ENCODE measurements around the gene GSTT4.
A peak's percentile ranks its signal among the peaks of the same experiment; 100 is the strongest.
"Not testable (repeated sequence)": the region's sequence is repeated elsewhere in the genome, so short reads cannot be mapped to it uniquely, and the experiment has no call there.

Gene GSTT4

GRCh38 chr22:23966568-23966967 lies 38.7 kb downstream of the GSTT4 start, which contains the start of gene DDTL:
Gene DDTL, plus strand, starts transcription at chr22:23966888. Its CDS starts 27 bp downstream, at chr22:23966915.
- not testable (repeated sequence) for H3K4me1 ChIP-seq (ENCODE audit: control insufficient read depth in 1 of 2, insufficient read depth in 2 of 2, low read length in 2 of 2); H3K27me3 ChIP-seq (ENCODE audit: insufficient read depth, low read length); H3K18ac ChIP-seq (ENCODE audit: low read length); H4K12ac ChIP-seq (ENCODE audit: low read depth, low read length); H3K9ac ChIP-seq (ENCODE audit: low read length); H3K4ac ChIP-seq (ENCODE audit: low read depth, low read length); DNase-seq; H4K8ac ChIP-seq (ENCODE audit: low read depth, low read length); H3K27ac ChIP-seq (ENCODE audit: low read depth, low read length); H2AK5ac ChIP-seq (ENCODE audit: low read length); H2BK120ac ChIP-seq (ENCODE audit: insufficient read depth, low read length, poor library complexity); H3K79me1 ChIP-seq (ENCODE audit: low read length); H3K23ac ChIP-seq (ENCODE audit: low read length); H4K91ac ChIP-seq (ENCODE audit: low read depth, low read length); H3K79me2 ChIP-seq (ENCODE audit: control insufficient read depth, insufficient read depth, low read length, poor library complexity); H3K9me3 ChIP-seq (ENCODE audit: insufficient read depth, low read depth, low read length); H2BK5ac ChIP-seq (ENCODE audit: low read depth, low read length, poor library complexity); H3K4me2 ChIP-seq (ENCODE audit: low read length); H2BK12ac ChIP-seq (ENCODE audit: low read length); H3K14ac ChIP-seq (ENCODE audit: low read length); H2AFZ ChIP-seq (ENCODE audit: insufficient read depth, low read length, poor library complexity); H3K4me3 ChIP-seq (ENCODE audit: low read depth, low read length)
- H3K36me3 ChIP-seq (ENCODE audit: control insufficient read depth in 1 of 2, insufficient read depth in 2 of 2, low read length in 2 of 2) = peaks cover 20 to 26% of the 10 kb centered on the region in 2 experiments
- WGBS (ENCODE audit: extremely low coverage, insufficient coverage, insufficient read length) = no CpG with 5 or more reads among the region's 30 CpGs

GRCh38 chr22:23966094-23966493 lies 39.2 kb downstream of the GSTT4 start:
- not testable (repeated sequence) for H2BK120ac ChIP-seq (ENCODE audit: insufficient read depth, low read length, poor library complexity); H3K4ac ChIP-seq (ENCODE audit: low read depth, low read length); H3K27ac ChIP-seq (ENCODE audit: low read depth, low read length); H3K14ac ChIP-seq (ENCODE audit: low read length); H3K9me3 ChIP-seq (ENCODE audit: insufficient read depth, low read depth, low read length); H2BK5ac ChIP-seq (ENCODE audit: low read depth, low read length, poor library complexity); H3K4me1 ChIP-seq (ENCODE audit: control insufficient read depth in 1 of 2, insufficient read depth in 2 of 2, low read length in 2 of 2); H3K23ac ChIP-seq (ENCODE audit: low read length); H3K79me2 ChIP-seq (ENCODE audit: control insufficient read depth, insufficient read depth, low read length, poor library complexity); H3K9ac ChIP-seq (ENCODE audit: low read length); H3K18ac ChIP-seq (ENCODE audit: low read length); H3K4me2 ChIP-seq (ENCODE audit: low read length); H2AK5ac ChIP-seq (ENCODE audit: low read length); H2BK12ac ChIP-seq (ENCODE audit: low read length); H3K79me1 ChIP-seq (ENCODE audit: low read length); H4K8ac ChIP-seq (ENCODE audit: low read depth, low read length); H4K12ac ChIP-seq (ENCODE audit: low read depth, low read length); DNase-seq; H2AFZ ChIP-seq (ENCODE audit: insufficient read depth, low read length, poor library complexity); H3K27me3 ChIP-seq (ENCODE audit: insufficient read depth, low read length); H4K91ac ChIP-seq (ENCODE audit: low read depth, low read length); H3K4me3 ChIP-seq (ENCODE audit: low read depth, low read length)
- peaks cover 16 to 21% of the 10 kb centered on the region in 2 experiments for H3K36me3 ChIP-seq (ENCODE audit: control insufficient read depth in 1 of 2, insufficient read depth in 2 of 2, low read length in 2 of 2)
- WGBS (ENCODE audit: extremely low coverage, insufficient coverage, insufficient read length) = no CpG with 5 or more reads among the region's 18 CpGs

DNA sequence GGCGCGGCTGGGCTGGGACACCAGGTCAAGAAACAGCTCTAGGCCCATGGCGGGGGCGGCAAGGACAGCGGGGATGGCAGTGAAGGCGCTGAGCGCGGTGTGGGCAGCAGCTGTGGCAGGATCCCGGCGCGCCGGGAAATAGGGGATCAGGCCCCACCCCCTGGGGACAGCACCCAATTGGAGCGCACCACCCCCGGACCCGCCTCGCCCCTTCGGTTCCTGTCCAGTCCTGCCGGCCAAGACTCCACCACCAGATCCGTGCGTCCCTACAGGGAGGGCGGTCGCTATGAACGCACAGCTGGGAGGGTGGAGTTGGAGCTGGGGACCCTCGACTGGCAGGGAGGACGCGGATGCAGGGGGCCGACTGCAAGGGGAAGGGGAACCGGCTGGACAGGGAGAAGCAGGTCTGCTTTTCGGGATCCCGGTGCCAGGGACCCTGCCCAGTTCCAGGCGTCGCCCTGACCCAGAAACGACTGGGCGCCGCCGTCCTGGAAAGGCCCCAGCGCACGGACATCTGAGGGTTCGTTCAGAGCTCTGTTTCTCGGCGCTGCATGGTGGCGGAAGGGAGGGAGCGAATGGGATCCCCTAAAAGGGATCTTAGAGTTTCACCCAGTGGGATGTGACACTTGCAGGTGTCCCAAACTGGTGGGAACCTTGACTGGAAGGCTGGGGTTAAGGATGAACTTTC lies 44.0 kb downstream of the GSTT4 start, which contains the start of gene GSTT2B:
GSTT2B (minus strand) TSS at position 112 of the 688 bp plus-strand sequence; CDS start at position 48, 64 bp downstream.
- H4K91ac ChIP-seq (ENCODE audit: low read depth, low read length); H2BK12ac ChIP-seq (ENCODE audit: low read length); H3K4me1 ChIP-seq (ENCODE audit: control insufficient read depth in 1 of 2, insufficient read depth in 2 of 2, low read length in 2 of 2); H2AK5ac ChIP-seq (ENCODE audit: low read length); H3K79me1 ChIP-seq (ENCODE audit: low read length); H2AFZ ChIP-seq (ENCODE audit: insufficient read depth, low read length, poor library complexity); H3K14ac ChIP-seq (ENCODE audit: low read length); H2BK5ac ChIP-seq (ENCODE audit: low read depth, low read length, poor library complexity); H3K18ac ChIP-seq (ENCODE audit: low read length); H3K4me3 ChIP-seq (ENCODE audit: low read depth, low read length); H4K12ac ChIP-seq (ENCODE audit: low read depth, low read length); H2BK120ac ChIP-seq (ENCODE audit: insufficient read depth, low read length, poor library complexity); H3K9me3 ChIP-seq (ENCODE audit: insufficient read depth, low read depth, low read length); H4K8ac ChIP-seq (ENCODE audit: low read depth, low read length); H3K4ac ChIP-seq (ENCODE audit: low read depth, low read length); H3K36me3 ChIP-seq (ENCODE audit: control insufficient read depth in 1 of 2, insufficient read depth in 2 of 2, low read length in 2 of 2); H3K4me2 ChIP-seq (ENCODE audit: low read length); H3K27ac ChIP-seq (ENCODE audit: low read depth, low read length); H3K9ac ChIP-seq (ENCODE audit: low read length); DNase-seq; H3K27me3 ChIP-seq (ENCODE audit: insufficient read depth, low read length); H3K23ac ChIP-seq (ENCODE audit: low read length); H3K79me2 ChIP-seq (ENCODE audit: control insufficient read depth, insufficient read depth, low read length, poor library complexity): not testable (repeated sequence)
- WGBS (ENCODE audit: extremely low coverage, insufficient coverage, insufficient read length) = no CpG with 5 or more reads among the region's 43 CpGs

DNA sequence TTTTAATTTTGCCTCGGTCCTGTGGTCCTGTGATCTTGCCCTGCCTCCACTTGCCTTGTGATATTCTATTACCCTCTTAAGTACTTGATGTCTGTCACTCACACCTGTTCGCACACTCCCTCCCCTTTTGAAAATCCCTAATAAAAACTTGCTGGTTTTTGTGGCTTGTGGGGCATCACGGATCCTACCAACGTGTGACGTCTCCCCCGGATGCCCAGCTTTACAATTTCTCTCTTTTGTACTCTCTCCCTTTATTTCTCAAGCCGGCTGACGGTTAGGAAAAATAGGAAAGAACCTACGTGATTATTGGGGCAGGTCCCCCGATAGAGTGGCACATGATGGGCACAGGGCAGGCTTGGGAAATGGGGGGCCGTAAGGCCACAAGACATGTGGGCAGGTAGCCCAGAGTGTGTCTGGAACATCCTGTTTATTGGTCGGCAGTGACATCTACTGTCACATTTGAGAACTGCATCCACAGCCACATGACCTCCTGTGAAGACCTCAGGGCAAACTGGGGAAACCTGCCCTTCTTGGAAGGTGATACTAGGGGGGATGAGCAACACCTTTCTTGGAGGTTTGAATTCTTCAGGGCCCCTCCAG lies 48.9 kb downstream of the GSTT4 start:
- H3K79me1 ChIP-seq (ENCODE audit: low read length); H3K4me2 ChIP-seq (ENCODE audit: low read length); H2BK12ac ChIP-seq (ENCODE audit: low read length); H3K4me1 ChIP-seq (ENCODE audit: control insufficient read depth in 1 of 2, insufficient read depth in 2 of 2, low read length in 2 of 2); H3K27ac ChIP-seq (ENCODE audit: low read depth, low read length); H4K91ac ChIP-seq (ENCODE audit: low read depth, low read length); H3K23ac ChIP-seq (ENCODE audit: low read length); H2AFZ ChIP-seq (ENCODE audit: insufficient read depth, low read length, poor library complexity); H3K36me3 ChIP-seq (ENCODE audit: control insufficient read depth in 1 of 2, insufficient read depth in 2 of 2, low read length in 2 of 2); H2AK5ac ChIP-seq (ENCODE audit: low read length); H3K9ac ChIP-seq (ENCODE audit: low read length); H2BK120ac ChIP-seq (ENCODE audit: insufficient read depth, low read length, poor library complexity); H3K27me3 ChIP-seq (ENCODE audit: insufficient read depth, low read length); H3K4ac ChIP-seq (ENCODE audit: low read depth, low read length); H3K14ac ChIP-seq (ENCODE audit: low read length); H4K12ac ChIP-seq (ENCODE audit: low read depth, low read length); H4K8ac ChIP-seq (ENCODE audit: low read depth, low read length); H2BK5ac ChIP-seq (ENCODE audit: low read depth, low read length, poor library complexity); H3K18ac ChIP-seq (ENCODE audit: low read length); H3K79me2 ChIP-seq (ENCODE audit: control insufficient read depth, insufficient read depth, low read length, poor library complexity); H3K4me3 ChIP-seq (ENCODE audit: low read depth, low read length); H3K9me3 ChIP-seq (ENCODE audit: insufficient read depth, low read depth, low read length): not testable (repeated sequence)
- no CpG with 5 or more reads among the region's 12 CpGs for WGBS (ENCODE audit: extremely low coverage, insufficient coverage, insufficient read length)
- DNase-seq = peak; percentile 69 to 81
